ENCODE data around the gene SLIT3.

The SLIT3 gene

DNA sequence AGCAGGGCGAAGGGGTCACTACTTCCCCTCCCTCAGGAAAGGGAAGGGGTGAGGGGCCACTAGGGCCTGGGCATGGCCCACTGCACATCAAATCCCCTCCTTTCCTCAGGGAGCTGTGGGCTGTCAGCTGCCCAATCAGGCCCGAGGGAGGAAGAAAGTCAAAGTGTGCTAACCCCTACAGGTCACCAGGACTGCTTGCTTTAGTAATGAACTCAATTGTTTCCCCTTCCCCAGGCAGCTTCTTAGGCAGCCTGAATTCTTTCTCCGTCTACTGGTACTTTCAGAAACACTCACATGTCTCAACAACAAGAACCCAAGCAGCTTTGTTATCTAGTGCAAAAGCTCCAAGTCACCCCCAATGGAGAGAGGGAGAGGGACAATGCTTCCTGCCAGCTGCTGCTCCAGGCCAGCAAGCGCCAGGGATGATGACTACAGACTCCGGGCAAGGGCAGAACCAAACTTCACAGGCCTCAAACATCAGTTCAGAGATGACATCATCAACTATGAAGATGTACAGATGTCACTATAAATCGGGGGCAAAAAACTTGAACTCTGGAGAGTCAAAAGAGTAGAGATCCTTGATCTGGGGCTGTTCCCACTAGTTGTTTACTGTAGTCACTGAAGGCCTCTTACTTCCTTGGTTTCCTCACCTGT is 100.7 kb downstream of the SLIT3 start:
- DNase-seq (ENCODE audit: low read depth), result no peak
- TF ChIP-seq, protein P1, sequence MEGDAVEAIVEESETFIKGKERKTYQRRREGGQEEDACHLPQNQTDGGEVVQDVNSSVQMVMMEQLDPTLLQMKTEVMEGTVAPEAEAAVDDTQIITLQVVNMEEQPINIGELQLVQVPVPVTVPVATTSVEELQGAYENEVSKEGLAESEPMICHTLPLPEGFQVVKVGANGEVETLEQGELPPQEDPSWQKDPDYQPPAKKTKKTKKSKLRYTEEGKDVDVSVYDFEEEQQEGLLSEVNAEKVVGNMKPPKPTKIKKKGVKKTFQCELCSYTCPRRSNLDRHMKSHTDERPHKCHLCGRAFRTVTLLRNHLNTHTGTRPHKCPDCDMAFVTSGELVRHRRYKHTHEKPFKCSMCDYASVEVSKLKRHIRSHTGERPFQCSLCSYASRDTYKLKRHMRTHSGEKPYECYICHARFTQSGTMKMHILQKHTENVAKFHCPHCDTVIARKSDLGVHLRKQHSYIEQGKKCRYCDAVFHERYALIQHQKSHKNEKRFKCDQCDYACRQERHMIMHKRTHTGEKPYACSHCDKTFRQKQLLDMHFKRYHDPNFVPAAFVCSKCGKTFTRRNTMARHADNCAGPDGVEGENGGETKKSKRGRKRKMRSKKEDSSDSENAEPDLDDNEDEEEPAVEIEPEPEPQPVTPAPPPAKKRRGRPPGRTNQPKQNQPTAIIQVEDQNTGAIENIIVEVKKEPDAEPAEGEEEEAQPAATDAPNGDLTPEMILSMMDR (conservative IDR thresholded peaks at IDR 0.05; ENCODE audit: low read depth, low read length), result no peak

DNA sequence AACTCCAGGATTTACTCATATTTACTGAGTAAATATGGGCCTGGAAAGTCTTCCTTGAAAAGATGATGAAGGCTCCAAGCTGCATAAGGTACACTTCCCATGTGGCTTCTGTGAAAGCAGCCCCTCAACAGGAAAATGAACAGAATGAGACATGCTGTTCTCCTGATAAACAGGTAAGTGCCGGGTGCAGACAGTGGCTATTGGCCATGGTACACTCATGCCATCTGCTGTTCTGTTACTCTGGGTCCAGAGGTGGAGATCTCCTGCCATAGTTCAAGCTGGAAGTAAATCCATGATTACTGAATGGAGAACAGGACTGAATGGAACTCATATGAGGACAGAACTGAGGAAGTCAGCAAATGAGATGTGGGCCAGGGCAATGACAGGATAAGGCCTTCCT is 103.6 kb downstream of the SLIT3 start:
- no peak overlapping the region for H3K4me3 ChIP-seq (ENCODE audit: low read length)
- TF ChIP-seq, protein P1 (conservative IDR thresholded peaks at IDR 0.05; ENCODE audit: low read depth, low read length), result peak; percentile 23
- DNase-seq (ENCODE audit: low read depth), result no peak

More for the DNA sequence above, 100.7 kb downstream of the SLIT3 start:
- H3K4me3 ChIP-seq (ENCODE audit: low read length), result no peak overlapping the region

DNA sequence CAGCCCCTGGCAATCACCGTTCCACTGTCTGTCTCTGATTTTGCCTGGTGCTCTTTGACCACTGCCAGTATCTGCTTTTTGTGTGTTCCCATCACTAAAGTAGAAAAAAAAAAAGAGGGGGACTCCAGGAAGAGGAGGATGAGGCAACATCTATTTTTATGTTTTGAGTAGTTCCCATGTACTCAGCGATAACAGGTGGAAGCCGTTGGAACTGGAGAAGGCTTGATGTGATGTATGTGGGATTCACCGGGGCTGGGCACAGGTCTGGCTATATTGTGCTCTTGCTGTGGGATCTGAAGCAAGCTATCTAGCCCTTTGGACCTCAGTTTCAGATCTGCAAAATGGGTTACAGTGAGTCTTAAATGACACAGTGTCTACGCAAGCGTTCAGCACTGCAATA is 104.9 kb downstream of the SLIT3 start:
- TF ChIP-seq, protein P1 (conservative IDR thresholded peaks at IDR 0.05; ENCODE audit: low read depth, low read length), result no peak
- no peak overlapping the region for H3K4me3 ChIP-seq (ENCODE audit: low read length)
- no peak for DNase-seq (ENCODE audit: low read depth)

DNA sequence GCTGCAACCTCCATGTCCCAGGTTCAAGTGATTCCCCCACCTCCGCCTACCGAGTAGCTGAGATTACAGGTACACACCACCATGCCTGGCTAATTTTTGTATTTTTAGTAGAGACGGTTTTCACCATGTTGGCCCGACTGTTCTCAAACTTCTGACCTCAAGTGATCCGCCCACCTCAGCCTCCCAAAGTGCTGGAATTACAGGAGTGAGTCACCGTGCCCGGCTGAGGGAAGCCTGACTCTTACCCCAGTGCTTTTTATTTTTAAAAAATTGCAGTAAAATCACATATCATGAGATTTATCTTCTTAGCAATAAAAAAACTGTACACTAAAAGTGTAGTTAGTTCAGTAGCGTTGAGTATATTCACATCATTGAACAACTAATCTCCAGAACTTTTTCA is 105.3 kb downstream of the SLIT3 start:
- no peak overlapping the region for H3K4me3 ChIP-seq (ENCODE audit: low read length)
- TF ChIP-seq, protein P1 (conservative IDR thresholded peaks at IDR 0.05; ENCODE audit: low read depth, low read length), result no peak
- no peak for DNase-seq (ENCODE audit: low read depth)

DNA sequence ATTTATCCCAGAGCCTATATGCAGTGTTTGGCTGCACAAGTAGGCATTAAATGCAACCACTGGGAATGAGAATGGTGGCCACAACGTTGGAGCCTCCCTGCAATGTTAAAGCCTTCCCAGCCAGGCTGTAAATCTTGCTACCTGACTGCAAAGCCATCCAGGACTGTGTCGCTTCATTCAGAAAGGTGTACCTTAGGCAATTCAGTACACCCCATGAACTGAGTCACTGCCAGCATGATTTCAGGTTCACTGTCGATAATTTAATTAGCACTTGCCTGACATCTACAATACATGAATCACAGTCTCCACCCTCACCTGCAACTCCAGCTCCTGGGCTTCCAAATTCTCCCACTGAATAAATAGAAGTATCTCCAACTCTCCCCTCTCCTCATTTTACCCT is 108.4 kb downstream of the SLIT3 start:
- no peak for DNase-seq (ENCODE audit: low read depth)
- no peak overlapping the region for H3K4me3 ChIP-seq (ENCODE audit: low read length)
- TF ChIP-seq, protein P1 (conservative IDR thresholded peaks at IDR 0.05; ENCODE audit: low read depth, low read length), result no peak

DNA sequence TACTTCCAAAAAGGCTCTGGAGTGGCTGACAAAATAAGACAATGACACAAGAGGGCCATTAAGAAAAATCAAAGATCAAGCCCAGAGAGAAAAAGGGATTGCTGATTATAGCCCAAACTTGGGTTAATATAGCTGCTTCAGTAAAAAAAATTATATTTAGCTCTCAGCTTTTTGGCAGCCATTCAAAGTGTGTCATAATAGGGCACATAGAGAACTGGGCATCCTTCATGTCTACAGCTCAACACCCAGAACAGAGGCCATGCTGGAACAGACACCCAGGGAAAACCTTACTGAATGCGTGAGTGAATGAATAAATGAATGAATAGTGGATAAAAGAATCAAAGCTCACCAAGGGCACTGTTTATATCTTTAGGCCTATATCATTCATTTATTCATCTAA is 110.1 kb downstream of the SLIT3 start:
- H3K4me3 ChIP-seq (ENCODE audit: low read length), result no peak overlapping the region
- TF ChIP-seq, protein P1 (conservative IDR thresholded peaks at IDR 0.05; ENCODE audit: low read depth, low read length), result no peak
- DNase-seq (ENCODE audit: low read depth), result no peak

DNA sequence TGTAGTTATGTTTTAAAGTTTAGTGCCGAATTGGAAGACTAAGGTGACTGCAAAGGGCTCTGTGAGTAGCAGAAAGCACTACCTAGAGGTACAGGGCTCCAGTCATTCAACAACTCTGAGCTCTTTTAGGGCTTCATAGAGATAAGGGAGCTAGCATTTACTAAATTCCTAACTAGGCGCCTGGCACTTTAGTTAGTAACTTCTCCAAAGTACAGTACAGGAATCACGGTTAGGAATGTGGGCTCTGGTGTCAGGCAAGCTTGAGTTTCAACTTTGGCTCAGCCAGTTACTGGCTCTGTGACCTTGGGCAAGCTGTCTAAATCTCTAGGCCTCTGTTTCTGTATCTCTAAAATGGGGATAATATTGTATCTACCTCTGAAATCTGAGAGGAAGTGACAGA is 115.3 kb downstream of the SLIT3 start:
- no peak for DNase-seq (ENCODE audit: low read depth)
- TF ChIP-seq, protein P1 (conservative IDR thresholded peaks at IDR 0.05; ENCODE audit: low read depth, low read length), result no peak
- no peak overlapping the region for H3K4me3 ChIP-seq (ENCODE audit: low read length)

Measured in retinal pigment epithelial cell (primary cell).